Naive B cell (primary cell): ENCODE data around the gene PLEKHJ1. TPM values are rescaled to one million over a fixed set of nuclear protein-coding genes. Genes with fewer than 3 reads are reported as not detected.
A peak's percentile ranks its signal among the peaks of the same experiment; 100 is the strongest.
"Not testable (repeated sequence)": the region's sequence is repeated elsewhere in the genome, so short reads cannot be mapped to it uniquely, and the experiment has no call there.

Experiments used
- ATAC-seq, 2 donors: fragments of 150-1000 bp; cut with Tn5 transposase; 2 replicates each; pipeline ENCODE4 v1.10.0; 2021; ENCODE audit warnings: low read depth in 2 of 2, mild to moderate bottlenecking in 2 of 2, moderate library complexity in 2 of 2
- DNase-seq: peaks from one replicate; pipeline ENCODE4 v3.0.0; 2022
- H3K27ac Mint-ChIP-seq, 6 donors: one replicate each; pipeline ENCODE4 v1.8.0; 2020 to 2022; ENCODE audit warnings: mild to moderate bottlenecking in 6 of 6, mixed read lengths in 6 of 6, moderate library complexity in 5 of 6, inconsistent platforms in 2 of 6
- H3K27me3 Mint-ChIP-seq, 3 donors: one replicate each; pipeline ENCODE4 v1.8.0; 2021 to 2022; ENCODE audit warnings: mixed read lengths in 3 of 3, mild to moderate bottlenecking in 1 of 3
- H3K36me3 Mint-ChIP-seq, 2 donors: one replicate each; pipeline ENCODE4 v1.8.0; 2020 to 2022; ENCODE audit warnings: mixed read lengths in 2 of 2, inconsistent platforms in 1 of 2, mild to moderate bottlenecking in 1 of 2
- H3K4me1 Mint-ChIP-seq, 3 donors: one replicate each; pipeline ENCODE4 v1.8.0; 2020 to 2022; ENCODE audit warnings: mixed read lengths in 3 of 3, inconsistent platforms in 1 of 3, mild to moderate bottlenecking in 1 of 3, moderate library complexity in 1 of 3
- H3K4me3 Mint-ChIP-seq, 8 donors: one replicate each; pipeline ENCODE4 v1.8.0; 2020 to 2022; ENCODE audit warnings: mild to moderate bottlenecking in 8 of 8, mixed read lengths in 8 of 8, moderate library complexity in 8 of 8, inconsistent platforms in 2 of 8
- H3K9me3 Mint-ChIP-seq, 7 donors: one replicate each; pipeline ENCODE4 v1.8.0; 2020 to 2022; ENCODE audit warnings: mixed read lengths in 7 of 7, mild to moderate bottlenecking in 5 of 7, inconsistent platforms in 2 of 7, moderate library complexity in 1 of 7
- polyA plus RNA-seq, 6 donors: library from polyadenylated mRNA; unstranded; fragments of 300-500 nt; fragmentation: Illumina TruSeq; gene quantifications; one replicate each; pipeline ENCODE4 v1.2.3, GENCODE V29; 2021; ENCODE audit warnings: low read depth in 6 of 6

The PLEKHJ1 gene
- polyA plus RNA-seq, 6 donors from 2014 or later: 98.9 to 148 (median 126) TPM

DNA sequence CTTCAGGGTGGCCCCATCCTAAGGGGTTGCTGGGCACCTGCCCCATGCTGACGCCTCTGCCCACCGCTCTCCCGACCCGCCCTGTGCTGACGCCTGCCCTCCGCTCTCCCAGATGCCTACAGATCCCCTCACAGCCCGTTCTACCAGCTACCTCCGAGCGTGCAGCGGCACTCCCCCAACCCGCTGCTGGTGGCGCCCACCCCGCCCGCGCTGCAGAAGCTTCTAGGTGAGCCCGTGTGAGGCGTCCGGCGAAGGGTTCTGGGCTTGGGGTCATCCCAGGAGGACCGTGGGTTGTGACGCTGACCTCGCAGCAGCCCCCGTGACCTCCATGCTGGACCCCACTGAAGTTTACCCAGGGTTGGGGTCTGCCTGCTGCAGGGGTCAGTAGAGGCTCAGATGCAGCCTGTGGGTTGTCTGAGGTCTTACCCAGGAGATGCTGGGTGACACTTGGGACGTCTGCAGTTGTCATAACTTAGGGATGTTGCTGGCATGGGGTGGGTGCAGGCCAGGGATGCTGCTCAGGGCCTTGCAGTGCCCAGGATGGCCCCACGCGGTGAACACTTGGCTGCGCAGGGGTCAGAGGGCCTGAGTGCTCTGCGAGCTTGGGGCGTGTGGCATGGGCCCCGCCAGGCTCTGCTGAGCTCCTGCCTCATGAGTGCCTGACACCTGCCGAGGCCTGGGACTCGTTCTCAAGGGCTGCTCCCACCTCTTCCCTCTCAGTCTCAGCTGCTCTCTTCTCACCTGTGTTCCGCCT, 25.0 kb downstream of the PLEKHJ1 start:
- no peaks in the 10 kb centered on the region for H3K9me3 Mint-ChIP-seq
- H3K4me1 Mint-ChIP-seq: peaks cover 2 to 8% (median 7%) of the 10 kb centered on the region in 3 donors
- ATAC-seq (no peak), DNase-seq (no peak)
- H3K4me3 Mint-ChIP-seq: no peak overlapping the region
- H3K27ac Mint-ChIP-seq: no peak overlapping the region
- H3K36me3 Mint-ChIP-seq: peaks cover 0 to 7% of the 10 kb centered on the region in 2 donors
- no peaks in the 10 kb centered on the region for H3K27me3 Mint-ChIP-seq

DNA sequence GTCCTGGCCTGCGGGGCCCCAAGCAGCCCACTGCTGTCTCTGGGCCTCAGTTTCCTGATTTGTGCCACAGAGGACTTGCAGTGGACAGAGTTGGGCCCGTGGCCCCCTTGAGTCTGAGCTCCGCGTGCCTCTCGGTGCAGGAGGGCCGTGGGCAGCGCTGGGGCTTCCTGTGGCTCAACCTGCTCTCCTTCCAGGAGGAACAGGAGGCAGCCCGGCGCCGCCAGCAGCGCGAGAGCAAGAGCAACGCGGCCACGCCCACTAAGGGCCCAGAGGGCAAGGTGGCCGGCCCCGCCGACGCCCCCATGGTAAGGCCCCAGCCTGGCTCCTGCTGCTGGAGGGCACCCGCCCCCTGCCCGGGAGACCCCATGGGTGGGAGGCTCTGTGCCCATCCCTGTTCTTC, 25.9 kb downstream of the PLEKHJ1 start:
- ATAC-seq (no peak), DNase-seq (no peak)
- no peak overlapping the region for H3K27ac Mint-ChIP-seq

GRCh38 chr19:2209408-2209807, 26.7 kb downstream of the PLEKHJ1 start:
- H3K36me3 Mint-ChIP-seq: peaks cover 0 to 7% of the 10 kb centered on the region in 2 donors
- no peak overlapping the region for H3K4me3 Mint-ChIP-seq
- H3K27me3 Mint-ChIP-seq: no peaks in the 10 kb centered on the region
- no peak for ATAC-seq
- no peaks in the 10 kb centered on the region for H3K9me3 Mint-ChIP-seq
- no peak overlapping the region for H3K27ac Mint-ChIP-seq
- peaks cover 0 to 7% (median 2%) of the 10 kb centered on the region in 3 donors for H3K4me1 Mint-ChIP-seq
- DNase-seq: no peak

More for the DNA sequence above, 25.9 kb downstream of the PLEKHJ1 start:
- H3K36me3 Mint-ChIP-seq: peaks cover 0 to 7% of the 10 kb centered on the region in 2 donors
- peaks cover 2 to 7% (median 4%) of the 10 kb centered on the region in 3 donors for H3K4me1 Mint-ChIP-seq
- peak overlapping the region in 1 of 8 donors; percentile 75 for H3K4me3 Mint-ChIP-seq
- H3K27me3 Mint-ChIP-seq: no peaks in the 10 kb centered on the region
- H3K9me3 Mint-ChIP-seq: no peaks in the 10 kb centered on the region

GRCh38 chr19:2208975-2209374, 27.2 kb downstream of the PLEKHJ1 start:
- Mint-ChIP-seq H3K9me3 (no peaks in the 10 kb centered on the region), H3K27ac (peak overlapping the region in 1 of 6 donors; percentile 24), H3K4me3 (no peak overlapping the region), H3K27me3 (no peaks in the 10 kb centered on the region), H3K4me1 (peaks cover 0 to 9% (median 2%) of the 10 kb centered on the region in 3 donors), H3K36me3 (peaks cover 0 to 7% of the 10 kb centered on the region in 2 donors)
- no peak for DNase-seq
- ATAC-seq: no peak

- no peaks in the 10 kb centered on the region for H3K27me3 Mint-ChIP-seq
- H3K9me3 Mint-ChIP-seq: no peaks in the 10 kb centered on the region
- peaks cover 0 to 9% (median 2%) of the 10 kb centered on the region in 3 donors for H3K4me1 Mint-ChIP-seq
- ATAC-seq (peak; percentile 66 to 75), DNase-seq (no peak)
- H3K36me3 Mint-ChIP-seq: peaks cover 0 to 7% of the 10 kb centered on the region in 2 donors
- no peak overlapping the region for H3K27ac Mint-ChIP-seq
- H3K4me3 Mint-ChIP-seq: peak overlapping the region in 1 of 8 donors; percentile 21
Measured at GRCh38 chr19:2207991-2208860, 27.9 kb downstream of the PLEKHJ1 start.

- no peaks in the 10 kb centered on the region for H3K9me3 Mint-ChIP-seq
- H3K27ac Mint-ChIP-seq: peak overlapping the region in 1 of 6 donors; percentile 47
- H3K4me1 Mint-ChIP-seq: peaks cover 0 to 9% (median 2%) of the 10 kb centered on the region in 3 donors
- no peak for ATAC-seq
- no peaks in the 10 kb centered on the region for H3K27me3 Mint-ChIP-seq
- no peak for DNase-seq
- H3K36me3 Mint-ChIP-seq: peaks cover 0 to 7% of the 10 kb centered on the region in 2 donors
- peak overlapping the region in 1 of 8 donors; percentile 42 for H3K4me3 Mint-ChIP-seq
Measured at GRCh38 chr19:2207008-2207407, 29.1 kb downstream of the PLEKHJ1 start.

GRCh38 chr19:2202366-2202765, 33.8 kb downstream of the PLEKHJ1 start:
- Mint-ChIP-seq H3K4me1 (peaks cover 4 to 8% (median 7%) of the 10 kb centered on the region in 3 donors), H3K9me3 (no peaks in the 10 kb centered on the region), H3K27ac (peak overlapping the region in 1 of 6 donors; percentile 34), H3K27me3 (no peaks in the 10 kb centered on the region), H3K4me3 (no peak overlapping the region), H3K36me3 (no peaks in the 10 kb centered on the region)
- DNase-seq: no peak
- no peak for ATAC-seq

DNA sequence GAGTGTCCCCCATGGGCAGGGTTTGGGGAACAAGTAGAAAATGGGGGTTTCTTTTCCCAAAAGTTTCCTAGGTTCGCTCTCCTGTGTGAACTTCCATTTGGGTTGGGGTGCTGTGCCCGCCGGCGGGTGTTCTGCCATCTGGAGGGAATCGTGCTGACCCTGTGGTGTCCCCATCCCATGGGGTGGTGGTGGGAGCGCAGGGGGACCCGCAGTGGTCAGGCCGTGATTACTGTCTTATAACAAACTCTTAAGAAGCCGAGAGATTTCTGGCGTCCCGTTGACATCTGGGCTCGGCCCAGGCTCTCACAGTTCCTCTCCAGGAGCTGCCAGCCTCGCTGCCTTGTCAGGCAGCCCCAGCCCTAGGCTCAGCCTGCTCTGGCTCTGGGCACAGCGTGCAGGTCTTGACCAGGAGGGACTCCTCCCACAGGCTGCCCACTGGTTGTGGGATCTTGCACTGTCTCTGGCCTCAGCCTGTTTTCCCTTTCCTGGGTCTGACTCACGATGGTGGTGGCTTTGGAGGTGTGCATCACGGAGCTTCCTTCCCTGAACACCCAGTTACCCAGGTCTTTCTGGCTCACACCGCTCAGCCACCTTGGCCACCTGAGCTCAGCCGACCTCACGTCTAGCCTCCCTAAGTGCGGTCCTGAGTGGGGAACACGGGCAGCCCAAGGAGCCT, 34.5 kb downstream of the PLEKHJ1 start:
- Mint-ChIP-seq H3K4me3 (no peak overlapping the region), H3K9me3 (no peaks in the 10 kb centered on the region), H3K27ac (peak overlapping the region in 2 of 6 donors; percentile 34 to 88), H3K4me1 (peaks cover 8 to 12% (median 8%) of the 10 kb centered on the region in 3 donors), H3K36me3 (no peaks in the 10 kb centered on the region), H3K27me3 (no peaks in the 10 kb centered on the region)
- ATAC-seq (no peak), DNase-seq (no peak)

- not testable (repeated sequence) for H3K4me3 Mint-ChIP-seq, ATAC-seq, H3K27ac Mint-ChIP-seq, DNase-seq, H3K9me3 Mint-ChIP-seq, H3K36me3 Mint-ChIP-seq, H3K27me3 Mint-ChIP-seq
- peaks cover 8 to 12% (median 8%) of the 10 kb centered on the region in 3 donors for H3K4me1 Mint-ChIP-seq
Measured at GRCh38 chr19:2200624-2201294, 35.4 kb downstream of the PLEKHJ1 start.

DNA sequence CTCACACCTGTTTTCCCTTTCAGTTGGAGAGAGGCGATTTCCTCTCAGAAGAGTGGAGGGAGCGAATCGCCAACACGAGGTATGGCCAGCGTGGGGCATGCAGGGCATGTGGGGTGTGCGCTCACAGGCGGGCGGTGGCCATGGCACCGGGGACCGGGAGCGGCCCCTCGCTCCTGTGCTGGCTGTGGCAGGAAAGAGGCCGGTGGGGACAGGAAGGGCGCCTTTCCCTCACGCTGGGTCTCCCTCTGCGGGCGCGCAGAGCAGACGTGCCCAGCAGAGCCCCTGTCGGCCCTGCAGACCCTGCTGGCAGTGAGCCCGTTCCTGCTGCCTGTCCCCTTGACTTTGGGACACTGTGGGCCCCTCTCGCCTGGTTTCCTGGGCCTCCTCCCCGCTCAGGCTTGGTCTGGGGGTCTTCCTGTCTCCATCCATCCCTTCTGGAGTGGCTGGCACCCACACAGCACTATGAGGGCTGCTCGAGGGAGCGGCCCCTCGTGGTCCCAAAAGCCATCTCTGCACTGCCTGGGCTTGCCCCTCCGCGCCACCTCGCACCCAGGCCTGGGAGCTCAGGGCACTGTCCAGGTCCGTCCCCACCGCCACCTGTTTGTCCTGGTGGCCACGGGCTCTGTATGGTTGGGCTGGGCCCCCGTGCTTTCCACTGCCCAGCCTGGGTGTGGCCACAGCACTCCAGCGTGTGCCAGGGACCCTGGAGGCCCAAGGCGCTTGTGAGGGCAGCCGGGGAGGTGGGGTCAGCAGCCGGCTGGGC, 36.1 kb downstream of the PLEKHJ1 start:
- H3K27me3 Mint-ChIP-seq: no peaks in the 10 kb centered on the region
- H3K4me3 Mint-ChIP-seq: no peak overlapping the region

GRCh38 chr19:2199215-2199614, 36.9 kb downstream of the PLEKHJ1 start:
- Mint-ChIP-seq H3K4me1 (peaks cover 8 to 12% (median 8%) of the 10 kb centered on the region in 3 donors), H3K27me3 (no peaks in the 10 kb centered on the region), H3K9me3 (no peaks in the 10 kb centered on the region), H3K4me3 (no peak overlapping the region), H3K27ac (no peak overlapping the region), H3K36me3 (no peaks in the 10 kb centered on the region)
- DNase-seq (no peak), ATAC-seq (peak in 1 of 2 donors; percentile 20)

More for the DNA sequence above, 36.1 kb downstream of the PLEKHJ1 start:
- DNase-seq (no peak), ATAC-seq (no peak)
- H3K27ac Mint-ChIP-seq: no peak overlapping the region
- H3K4me1 Mint-ChIP-seq: peaks cover 8 to 12% (median 8%) of the 10 kb centered on the region in 3 donors
- H3K36me3 Mint-ChIP-seq: no peaks in the 10 kb centered on the region
- H3K9me3 Mint-ChIP-seq: no peaks in the 10 kb centered on the region

DNA sequence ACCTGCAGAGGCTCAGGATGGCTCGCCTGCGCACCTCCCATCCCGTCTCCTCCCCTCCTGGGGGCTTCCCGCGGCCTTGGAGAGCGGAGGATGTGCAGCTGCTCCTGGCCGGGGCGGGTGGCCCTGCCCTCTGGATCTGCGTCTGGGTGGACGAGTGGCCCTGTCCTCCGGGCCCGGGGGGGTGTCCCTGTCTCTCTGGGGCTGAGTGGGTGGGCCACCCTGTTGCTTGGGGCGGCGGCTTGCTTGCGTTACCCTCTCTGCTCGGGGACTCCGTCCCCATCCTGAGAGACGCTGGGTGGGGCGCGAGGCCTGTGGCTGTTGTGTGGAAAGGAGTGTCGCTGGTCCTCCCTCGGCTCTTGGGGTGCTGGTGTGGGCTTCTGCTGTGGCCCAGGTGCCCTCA, 37.8 kb downstream of the PLEKHJ1 start:
- Mint-ChIP-seq H3K36me3 (no peaks in the 10 kb centered on the region), H3K27ac (no peak overlapping the region), H3K4me3 (no peak overlapping the region), H3K27me3 (no peaks in the 10 kb centered on the region), H3K4me1 (peaks cover 8 to 10% (median 8%) of the 10 kb centered on the region in 3 donors), H3K9me3 (no peaks in the 10 kb centered on the region)
- DNase-seq: no peak
- no peak for ATAC-seq
